GM19455 (cell line): ENCODE measurements around the gene NEK10.
"Not testable (repeated sequence)": the region's sequence is repeated elsewhere in the genome, so short reads cannot be mapped to it uniquely, and the experiment has no call there.

Experiments used
- ATAC-seq: cut with Tn5 transposase; IDR thresholded peaks from one replicate; pipeline ENCODE4 v1.9.1; 2021; ENCODE audit not compliant: unreplicated experiment

NEK10 gene

DNA sequence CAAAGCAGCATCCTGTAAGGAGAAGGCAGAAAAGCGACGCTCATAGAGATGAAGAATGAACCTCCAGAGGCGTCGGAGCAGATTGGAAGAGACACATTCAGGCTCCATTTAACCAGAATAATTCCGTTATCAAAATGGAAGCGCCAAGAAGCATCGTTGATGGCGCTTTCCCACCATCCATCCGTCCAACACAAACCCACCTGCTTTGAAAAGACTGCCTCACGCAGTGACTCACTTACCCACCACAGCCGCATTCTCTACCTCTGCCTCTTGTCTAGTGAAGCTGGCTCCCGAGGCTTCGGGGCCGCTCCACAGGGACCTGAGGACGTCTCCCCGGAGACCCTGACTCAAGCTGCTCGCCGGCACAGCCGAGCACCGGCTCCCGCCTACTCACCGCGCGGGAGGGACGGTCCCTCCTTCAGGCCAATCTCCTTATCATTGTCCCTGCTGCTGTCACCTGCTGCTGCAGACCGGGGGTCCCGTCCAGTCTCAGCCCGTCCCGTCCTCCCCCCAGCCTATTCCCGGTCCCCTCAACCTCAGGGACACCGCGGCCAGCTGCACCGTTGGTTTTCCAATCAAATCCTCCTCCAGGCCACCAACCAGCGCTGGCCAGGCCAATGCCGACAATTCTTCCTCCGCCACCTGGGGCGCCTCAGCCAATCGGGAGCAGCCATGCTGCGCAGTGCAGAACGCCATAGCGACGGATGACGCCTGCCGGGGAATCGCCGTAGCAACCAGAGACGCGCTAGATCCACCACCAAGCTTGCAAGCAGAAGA lies at the start of gene NEK10:
Gene NEK10 (minus strand): TSS at position 553 of the 777 bp plus-strand sequence. CDS start 16,501 bp downstream, outside the sequence.
- ATAC-seq, result peak; percentile 100

- ATAC-seq, result no peak
Observed at GRCh38 chr3:27415202-27415601, 46.0 kb upstream of the NEK10 start.

GRCh38 chr3:27392950-27393679 lies 23.9 kb upstream of the NEK10 start:
- ATAC-seq, result peak; percentile 58

- not testable (repeated sequence) for ATAC-seq
Observed at GRCh38 chr3:27392414-27392813, 23.2 kb upstream of the NEK10 start.

- no peak for ATAC-seq
Observed at GRCh38 chr3:27391796-27392195, 22.6 kb upstream of the NEK10 start.

DNA sequence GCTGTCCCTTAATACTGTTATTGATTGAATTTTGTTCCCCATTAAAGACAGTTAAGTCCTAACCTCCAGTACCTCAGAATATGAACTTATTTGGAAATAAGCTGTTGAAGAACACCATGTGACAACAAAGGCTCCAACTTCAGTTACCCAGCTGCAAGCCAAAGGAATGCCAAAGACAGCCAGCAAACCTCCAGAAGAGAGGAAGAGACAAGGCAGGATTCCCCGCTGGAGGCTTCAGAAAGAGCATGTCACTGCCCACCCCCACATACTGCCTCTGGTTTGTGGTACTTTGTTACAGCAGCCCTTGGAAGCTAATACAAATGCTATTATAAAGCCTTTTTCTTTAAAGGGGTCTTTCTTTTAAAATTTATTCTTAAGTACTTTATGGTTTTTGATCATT lies 18.4 kb upstream of the NEK10 start:
- ATAC-seq, result no peak

DNA sequence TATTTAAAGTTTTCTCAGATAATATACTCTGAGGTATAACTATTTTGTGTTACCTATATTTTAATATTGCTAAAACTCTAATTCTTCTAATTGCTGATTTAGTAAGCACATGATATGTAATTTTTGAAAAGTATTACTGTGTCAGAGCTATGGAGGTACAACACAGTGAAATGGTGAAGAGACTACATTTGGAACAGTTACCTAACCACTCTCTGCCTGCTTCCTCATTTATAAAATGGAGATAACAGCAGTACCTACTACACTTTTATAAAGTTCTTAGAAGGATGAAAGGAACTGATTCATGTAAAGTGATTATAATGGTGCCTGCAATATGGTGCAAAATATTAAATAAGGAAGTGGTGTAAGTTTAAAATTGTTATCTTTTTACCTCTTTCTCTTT lies 16.3 kb upstream of the NEK10 start:
- no peak for ATAC-seq

GRCh38 chr3:27384191-27384590 lies 15.0 kb upstream of the NEK10 start:
- ATAC-seq, result no peak

DNA sequence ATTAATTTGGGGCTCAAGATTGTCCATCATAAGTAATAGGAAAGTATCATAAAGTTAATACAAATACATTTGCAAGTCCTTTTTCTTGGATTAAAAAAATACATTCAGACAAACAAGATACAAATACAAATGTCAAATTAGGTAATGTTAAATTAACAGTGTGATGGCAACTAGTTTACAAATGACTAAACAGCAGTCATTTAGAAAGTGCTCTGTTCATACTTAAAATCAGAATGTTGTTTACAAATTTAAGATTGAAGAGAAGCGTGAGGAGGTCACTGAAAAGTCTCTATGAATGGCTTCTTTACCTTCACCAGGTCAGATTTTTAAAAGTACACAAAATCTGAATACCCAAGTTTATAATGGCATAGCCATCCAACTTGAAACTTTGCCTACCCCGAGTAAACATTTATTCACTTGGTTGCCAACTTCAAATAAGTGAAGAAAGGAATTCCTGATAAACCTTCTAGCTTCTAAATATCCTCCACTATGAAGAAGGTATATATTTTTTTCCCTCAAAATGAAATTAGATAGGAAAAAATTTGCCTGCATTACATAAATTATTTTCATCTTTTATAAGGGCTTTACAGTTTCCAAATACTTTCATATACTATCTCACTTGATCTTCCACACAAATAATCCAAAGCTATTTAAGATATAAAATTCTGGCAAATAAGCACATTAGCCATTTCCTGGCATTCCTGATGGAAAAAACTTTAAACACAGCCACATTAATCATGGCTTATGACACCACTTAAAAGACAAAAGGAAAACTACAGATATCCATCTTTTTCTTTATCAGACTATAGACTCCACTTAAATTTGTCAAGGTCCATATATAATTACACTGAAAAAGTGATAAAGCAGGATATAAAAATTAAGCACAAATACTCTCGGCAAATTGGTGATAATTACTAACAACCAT lies 11.5 kb upstream of the NEK10 start:
- ATAC-seq, result no peak

DNA sequence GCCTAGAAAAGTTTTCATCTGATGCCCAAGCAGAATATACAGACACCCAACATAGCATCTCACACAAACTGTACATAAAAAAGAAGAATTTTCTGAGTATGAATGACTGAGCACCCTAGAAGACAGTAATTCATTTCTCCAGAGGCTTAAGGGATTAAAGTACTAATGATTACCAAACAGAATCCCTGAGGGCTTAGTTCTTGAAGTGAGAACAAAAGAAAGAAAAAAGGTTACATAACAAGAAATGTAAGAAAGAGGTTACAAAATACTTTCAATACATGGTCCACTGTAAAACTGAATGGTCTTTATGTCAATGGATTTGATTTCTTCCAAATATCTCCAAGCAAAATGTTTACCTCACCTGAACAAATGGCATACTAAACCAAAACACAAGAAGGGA lies 9.1 kb upstream of the NEK10 start:
- no peak for ATAC-seq

DNA sequence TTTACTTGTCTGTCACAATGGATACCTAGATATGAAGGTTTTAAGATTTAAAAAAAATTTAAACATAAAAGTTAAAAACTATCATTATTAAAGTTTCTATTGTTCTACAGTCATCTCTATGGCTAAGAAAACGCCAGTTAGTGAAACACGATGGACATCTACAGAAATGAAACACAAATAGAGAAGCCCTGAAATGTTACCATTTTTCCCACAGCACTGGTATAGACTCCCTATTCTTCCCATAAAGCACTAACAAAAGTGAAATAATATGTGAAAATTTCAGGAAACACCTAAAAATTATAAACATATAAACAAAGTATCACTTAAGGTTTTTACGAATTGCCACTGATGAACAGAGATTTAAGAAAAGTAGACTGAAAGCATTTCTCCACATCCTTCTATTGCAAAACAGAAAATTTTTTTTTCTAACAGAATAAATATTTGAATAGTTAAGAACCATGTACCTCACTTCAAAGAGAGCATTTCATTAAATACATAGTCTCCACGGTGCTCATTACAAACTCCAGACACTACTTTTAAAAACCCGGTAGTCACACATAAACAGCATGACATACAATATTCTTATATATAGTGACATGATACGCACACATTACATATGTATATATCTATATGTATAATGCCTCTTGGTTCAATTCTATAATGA lies 7.1 kb upstream of the NEK10 start:
- no peak for ATAC-seq

DNA sequence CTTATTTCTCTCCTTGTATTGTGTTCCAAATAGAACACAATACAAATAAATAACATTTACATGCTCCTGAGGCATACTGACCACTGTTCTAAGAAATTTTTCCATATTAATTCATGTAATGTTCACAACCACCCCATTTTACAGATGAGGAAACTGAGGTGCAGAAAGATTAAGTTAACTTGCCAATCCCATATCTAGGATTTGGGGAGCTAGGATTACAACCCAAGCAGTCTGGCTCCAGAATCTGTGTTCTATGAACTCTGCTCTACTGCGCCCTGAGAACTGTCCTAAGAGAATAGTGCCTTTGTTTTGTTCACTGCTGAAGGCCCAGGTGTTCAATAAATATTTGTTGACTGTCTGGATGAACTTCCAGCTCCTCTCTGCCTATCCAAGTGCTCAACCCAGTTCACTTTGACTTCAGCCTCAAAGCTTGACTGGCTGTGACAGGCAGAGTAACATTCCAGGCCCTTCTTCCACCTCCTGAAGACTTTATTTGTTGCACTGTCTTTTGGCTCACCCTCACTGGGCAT lies 3.1 kb downstream of the NEK10 start:
- ATAC-seq, result no peak

DNA sequence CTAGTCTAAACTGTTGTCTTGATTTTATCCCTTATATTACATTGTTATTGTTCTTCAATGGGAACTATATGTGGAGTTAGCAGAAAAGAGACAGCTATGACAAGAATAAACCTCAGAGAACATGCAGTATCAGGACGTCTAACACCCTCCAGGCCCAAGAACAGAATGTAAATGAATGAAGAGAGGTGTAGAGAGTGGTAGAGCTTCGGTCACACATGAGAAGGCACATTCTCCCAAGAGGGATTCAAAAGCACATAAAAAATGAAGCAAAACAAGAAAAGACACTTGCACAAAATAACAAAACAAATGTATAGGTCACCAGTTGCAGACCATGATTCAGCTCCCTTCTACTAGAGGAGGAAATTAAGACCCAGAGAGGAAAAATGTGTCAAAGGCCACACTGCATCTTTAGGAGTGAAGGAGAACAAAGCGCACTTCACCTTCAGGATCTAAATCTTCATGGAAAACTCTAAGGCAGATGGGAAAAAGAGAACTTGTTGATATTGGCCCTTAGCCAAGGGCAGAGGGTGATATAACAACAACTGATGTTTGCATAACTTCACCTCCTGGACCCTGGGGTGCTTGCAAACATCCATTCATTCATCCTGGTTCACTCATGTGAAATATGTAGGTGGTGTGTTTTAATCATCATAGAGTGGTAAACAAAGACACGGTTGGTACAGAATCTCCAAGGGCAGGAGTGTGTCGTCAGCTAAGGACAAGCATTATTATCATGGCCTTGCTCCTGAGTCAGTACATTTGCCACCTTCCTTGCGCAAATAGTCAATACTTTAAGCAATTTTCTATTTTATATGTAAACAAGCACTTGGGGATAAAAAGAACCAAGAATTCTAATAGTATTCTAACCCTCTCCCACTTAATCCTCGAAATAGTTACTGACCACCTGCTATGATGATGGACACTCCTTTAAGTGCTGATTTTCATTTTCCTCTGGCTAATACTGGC lies 8.8 kb downstream of the NEK10 start:
- ATAC-seq, result no peak

DNA sequence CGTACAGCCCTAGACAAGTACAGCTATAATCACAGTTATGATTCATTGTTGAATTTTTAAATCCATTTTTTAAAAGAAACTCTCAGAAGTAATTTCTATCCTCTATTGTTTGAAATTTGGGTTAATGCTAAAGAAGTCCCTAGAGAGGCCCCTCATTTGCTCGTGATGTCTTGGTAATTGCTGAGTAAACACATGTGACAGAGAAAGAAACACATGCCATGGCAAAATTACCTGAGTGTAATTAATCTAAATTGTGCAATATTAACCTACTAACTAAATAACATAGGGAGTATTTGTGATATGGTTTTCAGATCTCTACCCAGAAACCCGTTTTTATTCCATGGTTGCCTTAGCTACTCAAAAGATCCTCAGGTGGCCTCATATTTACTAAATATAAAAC lies 10.8 kb downstream of the NEK10 start:
- no peak for ATAC-seq

GRCh38 chr3:27357665-27358258 lies 11.4 kb downstream of the NEK10 start:
- peak; percentile 94 for ATAC-seq

- ATAC-seq, result no peak
Observed at GRCh38 chr3:27356976-27357375, 12.2 kb downstream of the NEK10 start.

DNA sequence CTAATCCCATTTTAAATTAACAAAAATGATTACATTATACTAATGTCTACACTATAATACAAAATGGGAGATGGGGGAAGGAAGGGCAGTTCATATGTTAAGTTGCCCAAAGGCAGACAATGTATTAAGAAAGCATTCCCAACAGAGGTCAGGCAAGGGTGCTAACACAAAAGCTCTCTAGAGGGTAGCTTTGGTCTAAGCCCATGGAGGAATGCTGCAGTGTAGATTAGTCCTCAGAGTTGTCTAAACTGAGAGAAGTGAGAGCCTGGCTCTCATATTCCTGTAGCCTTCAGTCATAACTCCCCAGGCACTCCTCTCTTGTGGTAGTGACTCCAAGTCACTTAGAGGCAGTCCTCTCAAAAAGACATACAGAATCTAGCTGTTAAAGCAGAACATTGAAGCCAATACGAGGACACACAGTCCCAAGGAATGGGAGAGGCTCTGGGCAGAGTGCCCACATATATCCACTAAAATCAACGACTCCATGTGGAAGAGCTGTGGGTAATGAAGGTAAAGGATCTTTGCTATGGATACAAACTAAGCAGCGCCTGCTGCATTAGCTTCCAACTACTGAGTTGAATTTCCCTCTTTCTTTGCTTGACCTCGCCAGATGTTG lies 14.5 kb downstream of the NEK10 start:
- ATAC-seq, result no peak

GRCh38 chr3:27354161-27354560 lies 15.0 kb downstream of the NEK10 start:
- no peak for ATAC-seq

DNA sequence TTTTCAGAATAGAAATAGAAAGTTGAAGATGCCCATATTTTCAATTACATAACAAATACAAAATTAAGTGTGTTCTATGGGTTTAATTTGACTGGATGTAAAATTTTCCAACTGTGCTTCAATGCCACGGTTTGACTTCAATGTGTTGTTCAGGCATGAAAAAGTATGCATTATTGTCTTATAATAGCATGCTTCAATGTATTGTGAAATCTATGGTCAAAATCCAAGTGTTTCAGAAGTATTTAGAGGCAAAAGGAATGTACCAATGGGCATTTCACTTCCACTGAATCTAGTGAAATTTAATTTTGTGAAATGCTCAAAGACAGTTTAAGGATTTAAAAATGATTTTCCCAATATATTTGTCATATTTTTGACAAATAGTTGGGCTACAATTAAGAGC lies 16.0 kb downstream of the NEK10 start:
- no peak for ATAC-seq
